ENCODE results near the gene PSMB9. TPM values are rescaled to one million over a fixed set of nuclear protein-coding genes. Genes with fewer than 3 reads are reported as not detected.
"Not testable (repeated sequence)": the region's sequence is repeated elsewhere in the genome, so short reads cannot be mapped to it uniquely, and the experiment has no call there.

PSMB9 gene
- total and polyA plus RNA-seq, 9 of the 15 experiments (the other 6 are each of a cell fraction or from before 2014, with no cell fraction given) = 1.1 to 3.7 (median 2.4) TPM

DNA sequence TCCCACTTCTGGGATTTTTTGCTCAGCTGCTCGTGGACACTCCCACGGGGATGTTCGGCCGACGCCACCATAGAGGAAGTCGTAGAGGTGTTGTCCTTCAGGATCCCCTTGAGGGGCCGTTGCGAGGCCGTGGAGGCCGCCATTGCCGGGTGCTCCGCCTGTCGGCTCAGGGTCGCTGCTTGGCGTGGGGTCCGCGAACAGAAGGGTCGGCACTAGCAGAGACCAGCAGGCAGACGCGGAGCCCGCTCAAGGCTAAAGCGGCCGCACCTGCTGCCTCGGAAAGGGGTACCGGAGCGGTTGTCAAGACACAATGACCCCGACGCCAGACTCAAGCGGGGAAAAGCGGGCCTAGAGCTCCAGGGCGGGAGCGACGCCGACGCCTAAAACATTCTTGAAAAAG, 25.7 kb downstream of the PSMB9 start (continued):
- TF ChIP-seq CEBPG (CRISPR knock-in tag; IDR thresholded peaks at IDR 0.05) (no peak), CEBPG (tag; conservative IDR thresholded peaks at IDR 0.05 in 1 of 2, IDR thresholded peaks at IDR 0.05 in 1 of 2) (no peak)

- intact Hi-C loops (cut with micrococcal nuclease) (loop anchor here (10.0 kb wide), 1 partner anchor 214 kb away; no protein-coding TSS in a partner anchor), in situ Hi-C loops (cut with MboI) (loop anchor here (5.0 kb wide), 1 partner anchor 56 kb away; no protein-coding TSS in a partner anchor)
- H3K9me3 ChIP-seq (replicated peaks; ENCODE audit: control insufficient read depth, insufficient read depth, low read depth, low read length); H3K4me3 ChIP-seq; CTCF ChIA-PET (ENCODE audit: low intra/inter-chr PET ratio); H2AFZ ChIP-seq (ENCODE audit: low read depth, low read length); FAIRE-seq; H3K36me3 ChIP-seq (ENCODE audit: control insufficient read depth, insufficient read depth, low read length); H3K79me2 ChIP-seq (ENCODE audit: control insufficient read depth, insufficient read depth, low read length); H3K9ac ChIP-seq (ENCODE audit: insufficient read depth in 1 of 2, low read depth in 2 of 2, low read length in 2 of 2); H3K4me2 ChIP-seq (ENCODE audit: insufficient read depth, low read length); H3K9me1 ChIP-seq (ENCODE audit: control insufficient read depth, insufficient read depth, low read length); H3K4me1 ChIP-seq (replicated peaks in 1 of 2; ENCODE audit: control insufficient read depth in 2 of 2, insufficient read depth in 2 of 2, low read length in 2 of 2); H3K27ac ChIP-seq (ENCODE audit: extremely low read depth, low read depth, low read length); BruUV-seq (replicated peaks); DNase-seq (ENCODE audit: extremely low read depth in 1 of 4, low spot score in 3 of 4); ATAC-seq; H4K20me1 ChIP-seq (replicated peaks; ENCODE audit: control insufficient read depth, insufficient read depth, low read length): not testable (repeated sequence)
- POLR2A ChIA-PET = interaction anchor here (0.7 to 1.4 kb wide), 2 partner anchors 101 to 417 kb away, joined by 3 to 4 read pairs; no protein-coding TSS in a partner anchor
- peaks cover 14% of the 10 kb centered on the region in 2 experiments; a peak in 4 of 5 replicates for H3K27me3 ChIP-seq (ENCODE audit: control insufficient read depth in 2 of 2, insufficient read depth in 2 of 2, low read length in 2 of 2)
- 3% methylated on average over 3 of the region's 3 CpGs for WGBS (ENCODE audit: insufficient coverage, low coverage, missing lambda C conversion rate)
These were observed 27.0 kb downstream of the PSMB9 start for GRCh38 chr6:32880962-32881361.

DNA sequence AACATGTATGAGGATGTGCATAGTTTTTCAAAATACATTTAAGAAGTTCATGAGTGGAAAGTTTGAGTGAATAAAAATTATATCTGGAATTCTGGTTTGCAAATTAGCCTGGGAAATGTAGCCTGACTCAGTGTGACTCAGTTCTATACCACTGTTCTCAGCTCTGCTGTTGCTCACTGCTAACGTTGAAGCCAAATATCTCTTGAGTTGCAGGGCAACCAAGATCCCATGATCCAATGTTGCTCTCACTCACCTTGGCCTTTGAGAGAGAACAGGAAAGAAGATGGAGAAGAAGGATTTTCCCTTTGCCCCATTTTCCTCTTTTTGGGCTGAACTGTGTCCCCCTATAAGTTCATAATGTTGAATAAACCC, 28.9 kb downstream of the PSMB9 start:
- no peaks in the 10 kb centered on the region for H3K9me3 ChIP-seq (replicated peaks; ENCODE audit: control insufficient read depth, insufficient read depth, low read depth, low read length)
- H3K4me2 ChIP-seq (ENCODE audit: insufficient read depth, low read length) = no peak overlapping the region
- TF ChIP-seq MCM3 (IDR thresholded peaks at IDR 0.05) = no peak
- H3K9ac ChIP-seq (ENCODE audit: insufficient read depth in 1 of 2, low read depth in 2 of 2, low read length in 2 of 2) = no peak overlapping the region
- CTCF ChIA-PET (ENCODE audit: low intra/inter-chr PET ratio) = interaction anchor here (0.6 kb wide), 1 partner anchor 82 kb away, joined by 3 read pairs; no protein-coding TSS in a partner anchor
- peaks cover 17 to 18% of the 10 kb centered on the region in 2 experiments for H3K27me3 ChIP-seq (ENCODE audit: control insufficient read depth in 2 of 2, insufficient read depth in 2 of 2, low read length in 2 of 2)
- no peaks in the 10 kb centered on the region for H3K36me3 ChIP-seq (ENCODE audit: control insufficient read depth, insufficient read depth, low read length)
- H3K9me1 ChIP-seq (ENCODE audit: control insufficient read depth, insufficient read depth, low read length) = no peaks in the 10 kb centered on the region
- peaks cover 0 to 4% of the 10 kb centered on the region in 2 experiments; a peak in 2 of 5 replicates for H3K4me1 ChIP-seq (replicated peaks in 1 of 2; ENCODE audit: control insufficient read depth in 2 of 2, insufficient read depth in 2 of 2, low read length in 2 of 2)
- ATAC-seq (no peak), DNase-seq (ENCODE audit: extremely low read depth in 1 of 4, low spot score in 3 of 4) (no peak), FAIRE-seq (no peak)
- H3K4me3 ChIP-seq = no peak overlapping the region
- intact Hi-C loops (cut with micrococcal nuclease) (loop anchor here (10.0 kb wide), 1 partner anchor 212 kb away; no protein-coding TSS in a partner anchor), in situ Hi-C loops (cut with MboI) (loop anchor here (5.0 kb wide), 1 partner anchor 54 kb away; no protein-coding TSS in a partner anchor)
- H4K20me1 ChIP-seq (replicated peaks; ENCODE audit: control insufficient read depth, insufficient read depth, low read length) = no peaks in the 10 kb centered on the region
- 0% methylated on average over 1 of the region's 1 CpG for WGBS (ENCODE audit: insufficient coverage, low coverage, missing lambda C conversion rate)
- POLR2A ChIA-PET = interaction anchor here (0.9 to 1.1 kb wide), 2 partner anchors 89 to 91 kb away, joined by 3 read pairs; no protein-coding TSS in a partner anchor
- H2AFZ ChIP-seq (ENCODE audit: low read depth, low read length) = no peak overlapping the region
- BruUV-seq (replicated peaks) = no TSS peak
- no peaks in the 10 kb centered on the region for H3K79me2 ChIP-seq (ENCODE audit: control insufficient read depth, insufficient read depth, low read length)
- no peak overlapping the region for H3K27ac ChIP-seq (ENCODE audit: extremely low read depth, low read depth, low read length)

All from K562 (cell line).